Measurements from ENCODE around the gene FGF9.

Gene FGF9

DNA sequence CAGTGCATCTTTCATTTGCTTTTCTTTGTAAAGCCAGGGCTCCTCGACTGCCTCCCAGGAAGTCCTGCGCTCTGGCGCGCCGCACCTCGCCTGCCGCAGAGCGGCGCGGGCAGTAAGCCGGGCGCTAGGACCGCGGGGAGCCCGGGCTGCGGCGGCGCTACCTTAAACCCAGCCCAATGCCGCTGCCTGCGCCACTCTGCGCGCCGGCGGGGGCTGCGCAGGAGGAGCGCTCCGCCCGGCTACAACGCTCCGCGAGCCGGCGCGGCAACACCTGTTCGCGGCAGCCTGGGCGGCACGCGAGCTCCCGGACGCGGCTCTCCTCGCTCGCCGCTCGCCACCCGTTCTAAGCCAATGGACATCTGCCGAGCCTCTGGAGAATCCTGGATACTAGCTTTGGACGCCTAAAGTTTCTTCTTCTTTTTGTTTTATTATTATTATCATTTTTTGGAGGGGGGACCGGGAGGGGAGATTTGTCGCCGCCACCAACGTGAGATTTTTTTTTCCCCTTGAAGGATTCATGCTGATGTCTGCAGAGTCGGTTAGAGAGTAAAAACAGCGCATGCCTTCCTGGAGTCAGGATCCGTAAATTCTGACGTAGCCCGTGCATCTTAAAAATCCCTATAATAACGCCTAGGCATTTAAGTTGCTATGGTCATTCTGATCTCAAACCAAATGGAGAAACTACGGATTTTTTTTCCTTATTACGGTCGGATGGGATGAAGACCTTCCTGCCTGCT, at the start of gene FGF9:
TSS of gene FGF9 (plus strand) at position 191 of the 737 bp plus-strand sequence. CDS start 840 bp downstream, outside the sequence.
- DNase-seq (ENCODE audit: low read depth): no peak

DNA sequence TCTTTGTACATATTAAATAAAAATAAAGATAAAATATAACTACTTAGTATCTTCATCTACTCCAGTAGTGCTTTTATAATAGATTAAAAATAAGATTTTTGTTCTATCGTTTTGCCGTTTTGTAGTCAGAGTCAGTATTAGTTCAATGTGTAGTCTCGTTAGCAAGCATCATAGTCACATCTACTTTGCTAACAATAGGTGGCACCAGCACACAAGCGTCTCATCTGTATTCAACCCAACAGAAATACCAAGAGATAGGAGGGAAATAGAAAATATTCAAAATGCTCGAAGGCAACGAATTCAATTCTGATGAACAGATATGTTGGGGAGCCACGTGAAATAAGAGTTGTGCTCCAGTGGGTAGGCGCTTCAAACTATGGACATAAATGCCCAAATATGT, 45.5 kb upstream of the FGF9 start:
- DNase-seq (ENCODE audit: low read depth): no peak

DNA sequence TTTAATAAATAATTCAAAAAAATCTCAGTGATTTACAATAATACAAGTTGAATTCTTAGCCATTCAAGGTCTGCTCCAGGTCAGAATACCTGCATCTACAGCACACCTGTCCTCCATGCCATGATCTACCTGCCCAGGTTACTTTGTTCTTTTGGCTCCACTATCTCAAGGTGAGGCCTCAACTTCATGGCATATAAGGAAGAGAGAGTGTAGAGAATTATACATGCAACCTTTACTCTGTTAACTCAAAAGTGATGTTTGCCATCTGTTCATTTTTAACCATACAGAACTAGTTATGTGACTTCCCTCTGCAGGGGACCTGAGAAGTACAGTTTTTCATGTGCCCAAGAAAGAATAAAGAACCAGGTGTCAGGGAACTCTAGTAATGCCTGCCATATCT, 38.7 kb upstream of the FGF9 start:
- DNase-seq (ENCODE audit: low read depth): no peak

DNA sequence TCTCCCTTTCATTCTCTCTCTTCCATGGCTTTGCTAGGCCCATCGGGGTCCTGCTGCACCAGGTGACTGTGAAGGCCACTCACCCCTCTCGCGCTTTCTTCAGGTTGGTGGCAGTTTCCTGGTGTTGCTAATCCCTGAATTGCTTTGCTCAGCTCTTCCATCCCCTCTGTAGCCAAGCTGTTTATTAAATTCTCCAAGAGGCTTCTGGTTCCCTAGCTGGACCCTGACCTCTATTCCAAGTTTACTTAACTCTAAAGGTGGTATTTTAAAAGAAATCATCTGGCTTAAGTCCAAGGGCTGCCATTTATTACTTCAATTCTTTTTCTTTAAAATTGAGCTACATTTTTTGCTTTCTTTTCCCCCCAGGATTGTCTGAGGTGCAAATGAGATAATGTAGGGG, 34.2 kb upstream of the FGF9 start:
- no peak for DNase-seq (ENCODE audit: low read depth)

GRCh38 chr13:21637296-21637695, 33.6 kb upstream of the FGF9 start:
- DNase-seq (ENCODE audit: low read depth): peak; percentile 27

- DNase-seq (ENCODE audit: low read depth): no peak
These were observed 32.3 kb upstream of the FGF9 start for GRCh38 chr13:21638319-21639282.

DNA sequence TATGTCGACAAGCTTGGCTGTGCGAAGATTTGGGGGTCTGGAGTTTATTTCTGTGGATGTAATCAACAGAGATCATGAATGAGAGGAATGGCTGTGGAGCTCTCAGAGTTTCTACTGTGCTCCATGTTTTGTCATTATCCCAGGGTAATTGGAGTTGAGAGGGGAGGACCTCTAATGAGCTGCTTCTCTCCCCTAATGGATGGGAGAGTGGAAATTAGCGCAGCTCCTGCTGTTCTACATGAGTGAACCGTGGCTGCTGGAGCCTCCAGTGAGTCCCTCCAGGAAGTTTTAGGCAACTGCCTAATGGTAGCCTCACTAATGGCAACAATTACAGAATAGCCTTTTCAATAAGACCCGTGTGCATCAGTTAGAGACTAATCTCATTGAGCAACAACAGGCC, 31.3 kb upstream of the FGF9 start:
- no peak for DNase-seq (ENCODE audit: low read depth)

DNA sequence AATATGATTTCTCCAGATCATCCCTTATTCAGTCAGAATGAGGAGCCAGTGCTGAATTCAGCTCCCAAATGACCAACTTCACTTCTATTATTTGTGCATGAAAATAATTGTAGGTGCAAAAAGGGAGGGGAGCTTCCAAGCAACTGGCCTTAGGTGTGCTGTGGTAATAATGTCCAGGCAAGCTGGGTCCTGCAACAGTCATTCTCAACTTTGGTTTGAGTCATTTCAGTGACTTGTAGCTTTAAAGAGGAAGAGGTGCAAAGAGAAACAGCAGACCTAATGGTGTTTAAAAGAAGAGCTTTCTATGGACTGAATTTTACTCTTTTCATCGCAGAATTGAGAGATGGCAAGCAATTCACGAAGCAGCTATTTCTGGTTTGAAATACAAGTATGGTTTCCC, 29.2 kb upstream of the FGF9 start:
- DNase-seq (ENCODE audit: low read depth): no peak

DNA sequence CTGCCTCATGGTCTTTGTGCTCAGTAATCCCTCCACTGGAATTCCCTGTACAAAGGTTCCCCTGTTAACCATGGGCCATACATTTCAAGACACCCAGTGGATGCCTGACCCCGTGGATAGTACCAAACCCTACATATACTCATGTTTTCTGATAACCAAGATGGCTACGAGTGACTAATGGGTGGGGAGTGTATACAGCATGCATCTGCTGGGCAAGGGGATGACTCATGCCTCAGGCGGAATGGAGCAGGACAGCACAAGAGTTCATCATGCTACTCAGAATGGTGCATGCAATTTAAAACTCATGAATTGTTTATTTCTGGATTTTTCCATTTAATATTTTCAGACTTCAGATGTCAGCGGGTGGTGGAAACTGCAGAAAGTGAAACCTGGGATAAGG, 13.3 kb upstream of the FGF9 start:
- DNase-seq (ENCODE audit: low read depth): peak; percentile 68

DNA sequence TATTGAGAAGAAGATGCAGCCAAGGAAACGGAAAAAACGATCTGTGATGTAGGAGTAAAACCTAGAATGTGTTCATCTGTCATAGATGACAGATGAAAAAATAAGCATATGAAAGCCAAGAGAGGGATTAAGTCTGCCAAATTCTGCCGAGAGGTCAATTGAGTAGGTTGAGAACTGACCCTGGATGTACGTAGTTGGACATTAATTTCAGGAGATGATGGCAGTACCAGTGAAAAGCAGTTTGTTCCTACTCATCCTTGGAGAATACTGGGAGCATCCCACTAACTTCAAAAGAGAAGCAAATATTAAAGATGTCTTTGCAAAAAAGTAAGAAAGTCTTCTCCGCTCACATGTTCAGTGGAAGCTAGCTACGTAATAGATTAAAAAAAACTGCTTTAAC, 11.8 kb upstream of the FGF9 start:
- no peak for DNase-seq (ENCODE audit: low read depth)

GRCh38 chr13:21661097-21661909, 9.6 kb upstream of the FGF9 start:
- no peak for DNase-seq (ENCODE audit: low read depth)

GRCh38 chr13:21663197-21663596, 7.7 kb upstream of the FGF9 start:
- no peak for DNase-seq (ENCODE audit: low read depth)

- DNase-seq (ENCODE audit: low read depth): no peak
These were observed 2.1 kb upstream of the FGF9 start for GRCh38 chr13:21668732-21669275.

DNA sequence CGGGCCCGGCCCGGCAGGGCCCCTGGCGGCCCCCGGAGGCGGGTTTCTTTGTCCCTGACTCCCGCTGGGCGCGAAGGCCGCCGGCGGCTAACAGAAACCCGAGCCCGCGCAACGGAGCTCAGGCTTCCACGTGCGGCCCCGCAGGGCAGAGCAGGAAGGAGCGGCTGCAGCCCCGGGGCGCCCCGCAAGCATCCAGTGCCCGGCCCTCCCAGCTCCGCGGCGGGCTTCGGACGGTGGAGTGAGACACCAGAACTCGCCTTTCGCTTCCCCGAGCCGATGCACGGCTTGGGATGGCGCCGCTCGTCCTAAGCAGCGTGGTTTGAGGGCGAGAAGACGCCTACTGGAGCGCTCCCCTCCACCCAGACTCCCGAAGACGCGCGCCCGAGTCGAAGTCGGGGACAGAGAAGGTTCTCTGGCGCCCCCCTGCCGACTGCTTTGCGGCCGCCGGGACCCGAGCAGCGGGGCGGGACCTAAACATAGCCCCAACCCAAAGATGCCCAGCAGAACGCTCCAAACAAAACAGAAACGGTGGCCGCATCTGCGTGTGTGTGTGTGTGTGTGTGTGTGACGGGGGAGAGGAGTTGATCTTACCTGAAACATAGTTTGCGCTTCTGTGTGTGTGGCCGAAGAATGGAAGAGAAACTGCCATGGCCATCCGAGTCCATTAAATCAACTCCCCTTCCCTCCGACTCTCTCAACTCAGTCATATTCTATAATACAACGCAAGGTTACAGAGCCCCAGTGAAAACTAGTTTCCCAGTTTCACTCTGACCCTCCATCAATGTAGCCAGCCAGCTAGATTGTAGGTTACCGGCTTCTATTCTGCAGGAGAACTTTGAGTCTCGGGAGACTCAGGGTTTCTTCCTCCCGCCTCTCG, 629 bp upstream of the FGF9 start:
- no peak for DNase-seq (ENCODE audit: low read depth)

DNA sequence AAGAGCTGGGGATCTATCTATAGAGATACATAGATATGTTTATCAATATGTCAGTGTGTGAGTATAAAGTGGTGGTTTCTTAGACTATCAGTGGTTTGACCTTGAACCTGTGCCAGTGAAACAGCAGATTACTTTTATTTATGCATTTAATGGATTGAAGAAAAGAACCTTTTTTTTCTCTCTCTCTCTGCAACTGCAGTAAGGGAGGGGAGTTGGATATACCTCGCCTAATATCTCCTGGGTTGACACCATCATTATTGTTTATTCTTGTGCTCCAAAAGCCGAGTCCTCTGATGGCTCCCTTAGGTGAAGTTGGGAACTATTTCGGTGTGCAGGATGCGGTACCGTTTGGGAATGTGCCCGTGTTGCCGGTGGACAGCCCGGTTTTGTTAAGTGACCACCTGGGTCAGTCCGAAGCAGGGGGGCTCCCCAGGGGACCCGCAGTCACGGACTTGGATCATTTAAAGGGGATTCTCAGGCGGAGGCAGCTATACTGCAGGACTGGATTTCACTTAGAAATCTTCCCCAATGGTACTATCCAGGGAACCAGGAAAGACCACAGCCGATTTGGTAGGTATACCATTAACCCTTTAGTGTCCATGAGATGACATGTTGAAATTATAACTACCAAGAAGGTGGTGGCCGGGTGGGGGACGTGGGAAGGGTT, 880 bp downstream of the FGF9 start:
- no peak for DNase-seq (ENCODE audit: low read depth)

- no peak for DNase-seq (ENCODE audit: low read depth)
These were observed 1.4 kb downstream of the FGF9 start for GRCh38 chr13:21672287-21672680.

DNA sequence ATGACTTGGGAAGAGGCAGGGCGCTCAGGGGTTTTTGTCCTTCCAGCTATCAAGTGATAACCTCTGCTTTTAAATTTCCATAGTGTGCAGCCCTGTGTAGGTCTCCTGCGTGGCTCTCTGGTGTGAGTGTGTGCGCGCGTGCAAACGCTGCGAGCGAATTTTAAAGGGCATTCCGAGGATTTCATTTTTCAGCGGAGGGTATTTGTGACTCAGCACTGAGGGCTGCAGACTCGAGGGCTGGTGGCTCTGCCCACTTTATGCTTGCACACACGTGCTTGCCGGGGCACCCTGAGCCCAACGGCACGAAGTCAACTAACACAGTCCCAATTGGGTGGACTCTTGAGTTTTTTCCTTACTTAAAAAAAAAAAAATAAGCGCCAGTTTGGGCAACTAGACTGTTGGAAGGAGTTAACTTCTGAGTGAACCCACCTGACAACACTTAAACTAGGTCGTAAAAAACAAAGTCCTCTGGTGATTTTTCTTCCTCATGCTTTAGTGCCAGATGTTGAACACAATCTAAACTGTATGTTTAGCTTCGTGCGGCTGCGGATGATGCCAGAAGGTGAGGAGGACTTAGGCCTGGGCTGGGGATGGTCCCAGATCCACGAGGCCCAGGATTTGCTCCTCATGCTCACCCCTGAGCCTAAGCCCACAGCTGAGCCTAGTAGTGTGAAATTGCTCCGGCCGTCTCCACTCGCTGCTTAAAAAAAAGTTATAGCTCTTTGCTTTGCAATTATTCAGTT, 2.1 kb downstream of the FGF9 start:
- DNase-seq (ENCODE audit: low read depth): no peak

- no peak for DNase-seq (ENCODE audit: low read depth)
These were observed 2.6 kb downstream of the FGF9 start for GRCh38 chr13:21673539-21673788.

DNA sequence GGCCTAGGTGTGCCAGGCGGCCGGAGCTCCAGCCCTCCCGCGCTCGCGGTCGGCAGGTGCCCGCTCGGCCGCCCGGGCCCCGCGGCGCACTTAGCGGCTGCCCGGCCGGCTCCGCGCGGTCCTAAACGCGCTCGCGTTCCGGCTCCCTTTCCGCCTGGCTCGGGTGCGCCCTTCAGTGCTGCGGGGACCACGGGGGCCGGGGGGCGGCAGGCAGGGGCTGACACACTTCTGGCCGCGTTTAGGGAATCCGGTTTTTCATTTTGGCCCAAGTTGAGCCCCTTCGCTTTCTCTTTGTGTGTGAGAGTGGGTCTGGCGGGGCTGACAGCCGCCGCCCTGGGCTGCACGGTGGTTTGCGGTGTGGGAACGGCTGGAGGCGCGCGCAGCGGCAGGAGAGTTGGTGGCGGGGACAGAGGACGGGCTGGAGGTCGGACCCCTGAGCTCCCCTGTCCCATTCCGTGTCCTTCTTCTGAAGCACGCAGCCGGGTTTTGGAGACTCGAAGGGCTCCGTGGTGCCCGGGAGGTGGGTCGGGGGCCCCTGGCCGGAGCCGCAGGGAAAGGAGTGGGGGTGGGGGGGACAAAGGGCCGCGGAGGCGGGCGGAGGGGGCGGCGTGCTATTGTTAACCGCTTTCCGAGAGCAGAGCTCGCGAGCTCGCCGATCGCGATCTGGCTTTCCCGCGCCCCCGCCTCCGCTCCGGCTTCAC, 3.1 kb downstream of the FGF9 start:
- DNase-seq (ENCODE audit: low read depth): no peak
